SW 1271 (cell line): ENCODE results near the gene IRS1.

Experiments
- DNase-seq, 2 experiments: peaks; one replicate each; lab custom pipeline; 2025; lab: John Stamatoyannopoulos, UW

IRS1 gene

GRCh38 chr2:226687641-226688253 lies 111.9 kb downstream of the IRS1 start:
- DNase-seq: no peak

- no peak for DNase-seq
These were observed 115.1 kb downstream of the IRS1 start for GRCh38 chr2:226684563-226684959.

- DNase-seq: no peak
These were observed 115.6 kb downstream of the IRS1 start for GRCh38 chr2:226683944-226684562.

- DNase-seq: no peak
These were observed 116.4 kb downstream of the IRS1 start for GRCh38 chr2:226683196-226683595.
